ENCODE data around the gene ELOVL5. TPM values are rescaled to one million over a fixed set of nuclear protein-coding genes. Genes with fewer than 3 reads are reported as not detected.

ELOVL5 gene
- polyA plus RNA-seq, 1 donor from 2014 or later = 31.2 TPM

- H3K36me3 ChIP-seq (ENCODE audit: insufficient read depth, low read length) = no peaks in the 10 kb centered on the region
- H3K4me3 ChIP-seq (ENCODE audit: low read length) = no peak overlapping the region
- H3K27me3 ChIP-seq (ENCODE audit: insufficient read depth, low read depth, low read length) = no peaks in the 10 kb centered on the region
- H3K9me3 ChIP-seq (ENCODE audit: low read length) = no peaks in the 10 kb centered on the region
- H3K79me2 ChIP-seq (replicated peaks; ENCODE audit: insufficient read depth, low read length) = no peaks in the 10 kb centered on the region
- H3F3A ChIP-seq (ENCODE audit: insufficient read depth, low read length, poor library complexity, severe bottlenecking) = no peaks in the 10 kb centered on the region
- no peak for TF ChIP-seq EP300 (conservative IDR thresholded peaks at IDR 0.05; ENCODE audit: poor library complexity, severe bottlenecking)
- no peak for TF ChIP-seq MXI1 (conservative IDR thresholded peaks at IDR 0.05; ENCODE audit: poor library complexity, severe bottlenecking)
- no peak for TF ChIP-seq TAF1 (IDR thresholded peaks at IDR 0.05; ENCODE audit: low read depth)
- no peak for TF ChIP-seq RAD21 (conservative IDR thresholded peaks at IDR 0.05)
- TF ChIP-seq POLR2AphosphoS5 (IDR thresholded peaks at IDR 0.05) = no peak
- no peak for TF ChIP-seq EZH2 (IDR thresholded peaks at IDR 0.05; ENCODE audit: borderline replicate concordance, insufficient read depth, low read length, poor library complexity, severe bottlenecking)
- TF ChIP-seq REST (IDR thresholded peaks at IDR 0.05; ENCODE audit: borderline replicate concordance) = no peak
- no peak for TF ChIP-seq SMC3 (conservative IDR thresholded peaks at IDR 0.05; ENCODE audit: poor library complexity)
- TF ChIP-seq CTCF (IDR thresholded peaks at IDR 0.05; ENCODE audit: poor library complexity, severe bottlenecking) = no peak
- no peak overlapping the region for H3K9ac ChIP-seq (ENCODE audit: low read length)
- no peaks in the 10 kb centered on the region for H3K9me2 ChIP-seq (ENCODE audit: insufficient read depth, low read length)
- H3K27ac ChIP-seq (ENCODE audit: low read length) = no peak overlapping the region
- no peak overlapping the region for H3K4me2 ChIP-seq (ENCODE audit: low read length)
- no peak overlapping the region for H2AFZ ChIP-seq (ENCODE audit: low read depth, low read length)
- H4K20me1 ChIP-seq (ENCODE audit: insufficient read depth) = no peaks in the 10 kb centered on the region
Observed at GRCh38 chr6:53220605-53221004, 128.1 kb downstream of the ELOVL5 start.

Small RNAs within 50 kb of the gene (small RNA-seq; reads per million reads assigned to genes)
- gene MIR5685 (0 reads per million in 3 experiments), gene RNU1-136P (0.33 to 50.3 (median 1.7) reads per million in 3 experiments)

Other genes with a start within 250 kb of the ELOVL5 start
- not detected in 2 replicates for gene GCM1, start 200.1 kb downstream of the ELOVL5 start, polyA plus RNA-seq
- gene GCLC, start 196.2 kb upstream of the ELOVL5 start, polyA plus RNA-seq = 10.4 and 17.7 TPM in 2 replicates

Measured in neural cell (in vitro differentiated cells).